GM23248 (cell line): Measurements from ENCODE around the gene TBC1D22A.

ENCODE experiments used
- EZH2 ChIP-seq: fragments of 200-600 bp; sonication (generic); IDR thresholded peaks from 2 replicates; pipeline ENCODE4 v1.6.1; 2018; ENCODE audit warnings: antibody characterized with exemption, mild to moderate bottlenecking; ENCODE audit not compliant: insufficient read depth, poor library complexity, severe bottlenecking
- EZH2phosphoT487 ChIP-seq: fragments of 200-600 bp; sonication (generic); IDR thresholded peaks from 2 replicates; pipeline ENCODE4 v1.6.1; 2018; ENCODE audit warnings: antibody characterized with exemption, moderate library complexity, mild to moderate bottlenecking, low read depth; ENCODE audit not compliant: insufficient read depth

GRCh38 chr22:46810856-46811786 is 48.7 kb downstream of the TBC1D22A start:
- TF ChIP-seq EZH2 = no peak
- TF ChIP-seq EZH2phosphoT487 = no peak
